CD4-positive, alpha-beta T cell treated with Interleukin-1 beta for 1 hour (primary cell): Measurements from ENCODE around the gene TTC14.

Source experiments
- DNase-seq, 2 donors: peaks; one replicate each; pipeline ENCODE4 v3.0.0-alpha.2; 2020 to 2022

TTC14 gene

DNA sequence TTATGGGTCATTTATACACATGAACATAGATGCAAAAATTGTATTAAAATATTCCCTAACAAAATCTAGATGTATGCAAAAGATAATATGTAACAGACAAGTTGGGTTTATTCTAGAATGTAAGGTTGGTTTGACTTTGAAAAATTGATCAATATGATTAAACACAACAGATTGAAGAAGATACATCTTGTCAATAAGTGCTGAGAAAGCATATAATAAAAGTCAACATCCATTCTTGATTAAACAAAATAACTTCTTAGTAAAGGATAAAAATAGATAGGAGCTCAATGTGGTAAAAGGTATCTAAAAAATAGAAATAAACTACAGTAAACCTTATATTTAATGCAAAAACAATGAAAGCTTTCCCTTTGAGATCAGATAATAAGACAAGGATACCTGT is 39.0 kb downstream of the TTC14 start:
- DNase-seq = no peak

DNA sequence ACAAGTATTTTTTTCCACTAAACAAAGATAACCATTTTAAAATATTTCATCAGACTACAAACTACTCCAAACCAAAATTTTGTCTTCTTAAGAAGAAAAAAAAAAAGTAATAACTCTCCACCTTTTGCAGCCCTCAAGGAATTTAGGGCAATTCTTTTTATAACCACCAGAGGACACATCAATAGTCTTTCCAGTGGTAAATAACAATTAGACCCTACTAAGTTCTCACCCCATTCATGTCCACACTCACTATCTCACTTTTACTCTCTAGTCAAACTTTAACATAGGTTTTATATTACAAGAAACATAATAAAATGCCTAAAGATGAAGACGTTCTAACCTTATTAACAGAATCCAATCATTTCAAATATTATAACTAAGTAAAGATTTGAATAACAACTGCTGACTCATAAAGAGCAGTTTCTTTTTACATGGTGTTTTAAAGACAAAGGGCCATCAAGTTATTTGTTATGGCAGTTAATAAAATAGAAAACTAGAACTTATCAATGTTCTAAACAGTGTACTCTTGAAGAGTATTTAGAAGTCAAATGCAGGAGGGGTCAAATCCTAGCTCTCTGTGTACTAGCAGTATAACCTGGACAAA is 44.3 kb downstream of the TTC14 start:
- DNase-seq = no peak

DNA sequence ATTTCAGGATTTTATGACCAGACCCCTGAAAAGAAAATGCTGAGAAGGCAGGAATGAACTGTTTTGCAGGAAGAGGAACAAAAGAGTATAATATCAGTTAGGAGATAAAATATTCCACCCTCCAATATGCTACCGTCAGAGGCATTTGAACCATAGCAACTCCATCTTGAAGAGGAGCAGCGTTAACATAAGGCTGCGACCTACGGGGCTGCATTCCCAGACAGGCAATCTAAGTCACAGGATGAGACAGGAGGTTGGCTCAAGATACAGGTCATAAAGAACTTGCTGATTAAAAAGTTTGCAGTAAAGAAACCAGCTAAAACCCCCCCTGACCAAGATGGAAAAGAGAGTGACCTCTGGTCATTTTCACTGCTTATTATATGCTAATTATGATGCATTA is 54.4 kb downstream of the TTC14 start:
- no peak for DNase-seq

DNA sequence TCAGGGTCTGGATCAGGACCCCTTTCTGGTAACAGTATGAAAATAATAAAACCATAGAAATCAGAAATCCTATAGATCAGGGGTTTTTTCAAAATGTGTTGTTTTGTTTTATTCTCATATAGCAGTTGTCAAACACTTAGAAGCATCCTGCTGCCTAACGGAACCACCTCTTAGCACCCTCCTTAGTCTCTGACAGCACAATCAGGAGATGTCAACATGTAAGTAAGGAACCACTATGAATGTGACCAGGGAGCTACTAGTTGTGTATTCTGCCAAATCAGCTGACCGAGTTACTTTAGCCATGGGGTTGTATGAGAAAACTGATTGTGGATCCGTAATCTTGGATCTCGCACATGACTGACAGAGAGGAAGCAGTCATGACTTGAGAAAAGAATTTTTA is 55.1 kb downstream of the TTC14 start:
- DNase-seq = no peak
